ENCODE data around the gene PRR35.

- TF ChIP-seq CTCF (IDR thresholded peaks at IDR 0.05) = no peak
- TF ChIP-seq POLR2A (IDR thresholded peaks at IDR 0.05) = no peak
These were observed 37.7 kb upstream of the PRR35 start for GRCh38 chr16:522320-523096.
